Astrocyte (in vitro differentiated cells and primary cell): Measurements from ENCODE around the gene MAGEA9B.
"Not testable (repeated sequence)": the region's sequence is repeated elsewhere in the genome, so short reads cannot be mapped to it uniquely, and the experiment has no call there.

Experiments used
- EZH2 ChIP-seq: IDR thresholded peaks from 2 replicates; pipeline ENCODE4 v1.6.1; 2012; ENCODE audit warnings: mild to moderate bottlenecking, low read length, inconsistent platforms; ENCODE audit not compliant: insufficient read depth
- TF ChIP-seq, protein P1 (sequence below): IDR thresholded peaks from 2 replicates; pipeline ENCODE4 v1.5.1; 2011; ENCODE audit warnings: low read depth, mild to moderate bottlenecking, inconsistent platforms, low read length, moderate library complexity; ENCODE audit not compliant: insufficient read depth

DNA sequence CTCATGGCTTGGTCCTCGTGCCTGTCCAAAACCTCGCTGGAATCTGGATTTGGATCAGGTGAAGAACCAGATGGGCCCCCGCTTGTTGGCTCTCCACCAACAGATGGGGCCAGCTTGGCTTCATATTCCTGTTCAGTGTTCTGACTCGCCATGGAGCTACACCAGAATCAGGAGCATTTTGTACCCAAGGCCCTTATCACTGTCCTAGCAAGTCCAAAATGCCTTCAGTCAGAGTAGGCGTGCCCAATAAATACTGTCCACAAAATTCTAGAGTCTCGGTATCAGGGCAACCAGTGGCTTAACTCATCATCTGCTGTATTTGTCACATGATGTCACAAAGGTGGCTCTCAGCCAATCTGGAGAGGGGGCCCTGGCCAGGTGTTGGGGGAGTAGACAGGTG lies 37.6 kb downstream of the MAGEA9B start, which contains the start of gene HSFX3:
- TF ChIP-seq, protein P1, sequence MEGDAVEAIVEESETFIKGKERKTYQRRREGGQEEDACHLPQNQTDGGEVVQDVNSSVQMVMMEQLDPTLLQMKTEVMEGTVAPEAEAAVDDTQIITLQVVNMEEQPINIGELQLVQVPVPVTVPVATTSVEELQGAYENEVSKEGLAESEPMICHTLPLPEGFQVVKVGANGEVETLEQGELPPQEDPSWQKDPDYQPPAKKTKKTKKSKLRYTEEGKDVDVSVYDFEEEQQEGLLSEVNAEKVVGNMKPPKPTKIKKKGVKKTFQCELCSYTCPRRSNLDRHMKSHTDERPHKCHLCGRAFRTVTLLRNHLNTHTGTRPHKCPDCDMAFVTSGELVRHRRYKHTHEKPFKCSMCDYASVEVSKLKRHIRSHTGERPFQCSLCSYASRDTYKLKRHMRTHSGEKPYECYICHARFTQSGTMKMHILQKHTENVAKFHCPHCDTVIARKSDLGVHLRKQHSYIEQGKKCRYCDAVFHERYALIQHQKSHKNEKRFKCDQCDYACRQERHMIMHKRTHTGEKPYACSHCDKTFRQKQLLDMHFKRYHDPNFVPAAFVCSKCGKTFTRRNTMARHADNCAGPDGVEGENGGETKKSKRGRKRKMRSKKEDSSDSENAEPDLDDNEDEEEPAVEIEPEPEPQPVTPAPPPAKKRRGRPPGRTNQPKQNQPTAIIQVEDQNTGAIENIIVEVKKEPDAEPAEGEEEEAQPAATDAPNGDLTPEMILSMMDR = not testable (repeated sequence)
- TF ChIP-seq EZH2 = not testable (repeated sequence)
